GM18870 (cell line): ENCODE measurements around the gene ERP44.

ENCODE experiments used
- ATAC-seq: cut with Tn5 transposase; IDR thresholded peaks from one replicate; pipeline ENCODE4 v1.9.1; 2021; ENCODE audit warnings: moderate library complexity; ENCODE audit not compliant: unreplicated experiment

Gene ERP44

GRCh38 chr9:99955606-99956005 is 143.2 kb downstream of the ERP44 start:
- no peak for ATAC-seq

- peak; percentile 58 for ATAC-seq
Measured at GRCh38 chr9:99954819-99955218, 144.0 kb downstream of the ERP44 start.

- no peak for ATAC-seq
Measured at GRCh38 chr9:99953861-99954507, 144.8 kb downstream of the ERP44 start.

GRCh38 chr9:99948896-99949295 is 149.9 kb downstream of the ERP44 start:
- no peak for ATAC-seq

- ATAC-seq = no peak
Measured at GRCh38 chr9:99948482-99948881, 150.3 kb downstream of the ERP44 start.

DNA sequence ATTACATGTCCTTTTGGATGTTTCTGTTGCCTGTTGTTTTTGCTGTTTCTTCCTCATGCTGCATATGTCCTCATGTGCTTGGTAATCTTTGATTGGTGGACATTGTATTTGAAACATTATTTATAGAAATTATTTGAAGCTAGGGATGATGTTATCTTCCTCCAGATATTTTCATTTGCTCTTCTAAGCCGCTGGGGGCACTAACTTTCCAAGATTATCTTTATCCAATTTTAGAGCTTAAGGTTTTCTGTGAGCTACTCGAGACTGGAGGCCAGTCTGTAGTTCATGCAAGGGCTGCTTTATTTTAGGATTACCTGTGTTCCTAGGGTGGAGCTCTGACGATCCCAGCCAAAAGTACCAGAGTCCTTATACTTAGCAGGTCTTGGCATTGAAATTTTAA is 151.4 kb downstream of the ERP44 start:
- ATAC-seq = no peak

- no peak for ATAC-seq
Measured at GRCh38 chr9:99936947-99937587, 161.7 kb downstream of the ERP44 start.

DNA sequence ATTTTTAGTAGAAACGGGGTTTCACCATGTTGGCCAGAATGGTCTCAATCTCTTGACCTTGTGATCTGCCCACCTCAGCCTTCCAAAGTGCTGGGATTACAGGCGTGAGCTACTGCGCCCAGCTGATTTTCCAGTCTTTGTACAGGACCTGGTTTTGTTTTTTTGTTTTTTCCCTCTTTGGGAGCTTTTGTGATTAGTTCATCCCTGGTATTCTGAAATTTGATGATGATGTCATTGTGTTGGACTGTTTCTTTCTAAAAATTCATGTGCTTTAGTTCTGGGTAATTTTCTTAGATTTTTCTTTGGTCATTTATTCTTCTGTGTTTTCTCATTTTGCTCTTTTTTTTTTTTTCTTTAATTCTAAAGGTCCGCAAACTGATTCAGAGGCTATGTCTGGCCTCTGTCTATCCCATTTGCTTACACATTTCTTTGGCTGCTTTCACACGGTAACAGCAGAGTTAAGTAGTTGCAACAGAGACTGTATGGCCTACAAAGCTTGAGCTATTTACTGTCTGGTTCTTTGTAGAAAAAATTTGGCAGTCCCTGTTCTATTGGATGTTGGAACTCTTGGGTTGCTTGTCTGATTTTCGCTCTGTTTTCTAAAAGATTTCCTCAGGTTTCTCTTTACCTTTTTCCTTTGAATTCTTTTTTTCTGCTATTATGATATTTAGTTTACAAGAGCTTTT is 167.5 kb downstream of the ERP44 start:
- ATAC-seq = no peak

GRCh38 chr9:99929652-99930051 is 169.1 kb downstream of the ERP44 start:
- no peak for ATAC-seq
